NCI-H446 (cell line): ENCODE measurements around the gene ITGAX.

Experiments
- DNase-seq, 2 experiments: peaks; one replicate each; lab custom pipeline; 2025; lab: John Stamatoyannopoulos, UW

The ITGAX gene

GRCh38 chr16:31373235-31373634 is 18.3 kb downstream of the ITGAX start:
- DNase-seq: no peak

GRCh38 chr16:31375231-31375630 is 20.3 kb downstream of the ITGAX start:
- DNase-seq: no peak

GRCh38 chr16:31376705-31377104 is 21.7 kb downstream of the ITGAX start:
- DNase-seq: no peak

GRCh38 chr16:31377210-31377903 is 22.4 kb downstream of the ITGAX start:
- DNase-seq: no peak

- DNase-seq: no peak
These were observed 25.2 kb downstream of the ITGAX start for GRCh38 chr16:31380201-31380600.

- peak in 1 of 2 experiments; percentile 31 for DNase-seq
These were observed 27.6 kb downstream of the ITGAX start for GRCh38 chr16:31382485-31383161.

GRCh38 chr16:31385680-31386079 is 30.7 kb downstream of the ITGAX start:
- DNase-seq: no peak

- DNase-seq: no peak
These were observed 31.4 kb downstream of the ITGAX start for GRCh38 chr16:31386157-31386984.

GRCh38 chr16:31388535-31388934 is 33.6 kb downstream of the ITGAX start:
- DNase-seq: no peak

- no peak for DNase-seq
These were observed 35.6 kb downstream of the ITGAX start for GRCh38 chr16:31390504-31391041.

GRCh38 chr16:31393056-31393455 is 38.1 kb downstream of the ITGAX start, which contains the start of gene ITGAD:
TSS of gene ITGAD (plus strand) at chr16:31393335. CDS start at chr16:31393361, 26 bp downstream.
- no peak for DNase-seq

GRCh38 chr16:31395647-31396046 is 40.7 kb downstream of the ITGAX start:
- DNase-seq: no peak

- DNase-seq: no peak
These were observed 42.2 kb downstream of the ITGAX start for GRCh38 chr16:31397096-31397660.

- no peak for DNase-seq
These were observed 42.7 kb downstream of the ITGAX start for GRCh38 chr16:31397701-31398100.

- no peak for DNase-seq
These were observed 45.2 kb downstream of the ITGAX start for GRCh38 chr16:31400191-31400590.

- no peak for DNase-seq
These were observed 46.5 kb downstream of the ITGAX start for GRCh38 chr16:31401436-31401835.

GRCh38 chr16:31402687-31403086 is 47.7 kb downstream of the ITGAX start:
- no peak for DNase-seq

- DNase-seq: no peak
These were observed 48.8 kb downstream of the ITGAX start for GRCh38 chr16:31403590-31404352.

- DNase-seq: peak; percentile 45 to 79
These were observed 49.5 kb downstream of the ITGAX start for GRCh38 chr16:31404353-31405064.

- no peak for DNase-seq
These were observed 52.4 kb downstream of the ITGAX start for GRCh38 chr16:31407406-31407805.

- DNase-seq: no peak
These were observed 54.5 kb downstream of the ITGAX start for GRCh38 chr16:31409433-31409832.
